Stimulated activated CD8-positive, alpha-beta memory T cell treated with anti-CD3 and anti-CD28 coated beads, Interleukin-7, amount 100 ng/mL, for 24 hours (primary cell): ENCODE results near the gene PSMB1.
"Not testable (repeated sequence)": the region's sequence is repeated elsewhere in the genome, so short reads cannot be mapped to it uniquely, and the experiment has no call there.

ENCODE experiments used
- DNase-seq: peaks from one replicate; pipeline ENCODE4 v3.0.0-alpha.2; 2020; ENCODE audit warnings: low read depth

The PSMB1 gene

DNA sequence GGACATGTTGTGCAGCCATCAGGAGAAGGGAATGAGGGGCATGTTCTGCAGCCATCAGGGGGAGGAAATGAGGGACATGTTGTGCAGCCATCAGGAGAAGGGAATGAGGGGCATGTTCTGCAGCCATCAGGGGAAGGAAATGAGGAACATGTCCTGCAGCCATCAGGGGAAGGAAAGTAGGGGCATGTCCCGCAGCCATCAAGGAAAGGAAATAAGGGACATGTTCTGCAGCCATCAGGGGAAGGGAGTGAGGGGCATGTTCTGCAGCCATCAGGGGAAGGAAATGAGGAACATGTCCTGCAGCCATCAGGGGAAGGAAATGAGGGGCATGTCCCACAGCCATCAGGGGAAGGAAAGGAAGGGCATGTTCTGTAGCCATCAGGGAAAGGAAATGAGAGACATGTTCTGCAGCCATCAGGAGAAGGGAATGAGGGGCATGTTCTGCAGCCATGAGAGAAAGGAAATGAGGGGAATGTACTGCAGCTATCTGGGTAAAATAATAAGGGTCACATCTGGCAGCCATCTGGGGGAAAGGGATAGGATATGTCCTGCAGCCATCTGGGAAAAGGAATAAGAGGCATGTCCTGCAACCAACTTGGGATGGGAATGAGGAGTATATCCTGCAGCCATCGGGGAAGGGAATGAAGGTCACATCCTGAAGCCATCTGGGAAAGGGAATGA lies 50.2 kb downstream of the PSMB1 start:
- DNase-seq = not testable (repeated sequence)

GRCh38 chr6:170502268-170502667 lies 50.8 kb downstream of the PSMB1 start:
- not testable (repeated sequence) for DNase-seq

DNA sequence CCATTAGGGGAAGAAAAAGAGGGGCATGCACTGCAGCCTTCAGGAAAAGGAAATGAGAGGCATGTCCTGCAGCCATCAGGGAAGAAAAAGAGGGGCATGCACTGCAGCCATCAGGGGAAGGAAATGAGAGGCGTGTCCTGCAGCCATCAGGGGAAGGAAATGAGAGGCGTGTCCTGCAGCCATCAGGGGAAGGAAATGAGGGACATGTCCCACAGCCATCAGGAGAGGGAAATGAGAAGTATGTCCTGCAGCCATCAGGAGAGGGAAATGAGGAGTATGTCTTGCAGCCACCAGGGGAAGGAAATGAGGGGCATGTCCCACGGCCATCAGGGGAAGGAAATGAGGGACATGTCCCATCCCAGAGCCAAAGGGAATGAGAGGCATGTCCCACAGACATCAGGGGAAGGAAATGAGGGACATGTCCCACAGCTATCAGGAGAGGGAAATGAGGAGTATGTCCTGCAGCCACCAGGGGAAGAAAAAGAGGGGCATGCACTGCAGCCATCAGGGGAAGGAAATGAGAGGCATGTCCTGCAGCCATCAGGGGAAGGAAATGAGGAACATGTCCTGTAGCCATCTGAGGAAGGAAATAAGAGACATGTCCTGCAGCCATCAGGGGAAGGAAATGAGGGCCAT lies 52.0 kb downstream of the PSMB1 start:
- DNase-seq = no peak

DNA sequence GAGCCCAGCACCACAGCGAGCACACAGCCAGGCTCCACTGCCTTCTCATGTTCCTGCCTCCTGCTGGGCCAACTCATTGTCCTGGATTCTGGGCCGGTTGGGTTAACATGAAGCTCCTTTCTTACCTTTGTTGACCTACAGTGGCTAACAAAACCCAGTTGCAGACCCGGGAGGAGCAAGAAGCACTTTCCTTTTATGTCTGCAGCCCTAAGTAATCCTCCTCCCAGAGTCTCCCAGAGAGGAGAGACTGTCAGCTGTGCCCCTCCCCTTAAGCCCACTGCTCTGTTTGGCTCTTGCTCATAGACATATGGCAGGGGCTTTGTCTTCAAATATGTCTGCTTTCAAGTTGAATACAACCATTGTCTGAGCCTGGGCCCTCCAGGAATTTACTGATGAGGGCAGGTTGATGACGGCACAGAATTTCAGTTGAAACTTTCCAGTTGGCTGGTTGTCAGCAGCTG lies 55.2 kb downstream of the PSMB1 start:
- no peak for DNase-seq

GRCh38 chr6:170493354-170493753 lies 59.8 kb downstream of the PSMB1 start:
- DNase-seq = no peak

- DNase-seq = no peak
These were observed 62.8 kb downstream of the PSMB1 start for GRCh38 chr6:170490259-170490658.

- DNase-seq = no peak
These were observed 63.3 kb downstream of the PSMB1 start for GRCh38 chr6:170489836-170490235.

DNA sequence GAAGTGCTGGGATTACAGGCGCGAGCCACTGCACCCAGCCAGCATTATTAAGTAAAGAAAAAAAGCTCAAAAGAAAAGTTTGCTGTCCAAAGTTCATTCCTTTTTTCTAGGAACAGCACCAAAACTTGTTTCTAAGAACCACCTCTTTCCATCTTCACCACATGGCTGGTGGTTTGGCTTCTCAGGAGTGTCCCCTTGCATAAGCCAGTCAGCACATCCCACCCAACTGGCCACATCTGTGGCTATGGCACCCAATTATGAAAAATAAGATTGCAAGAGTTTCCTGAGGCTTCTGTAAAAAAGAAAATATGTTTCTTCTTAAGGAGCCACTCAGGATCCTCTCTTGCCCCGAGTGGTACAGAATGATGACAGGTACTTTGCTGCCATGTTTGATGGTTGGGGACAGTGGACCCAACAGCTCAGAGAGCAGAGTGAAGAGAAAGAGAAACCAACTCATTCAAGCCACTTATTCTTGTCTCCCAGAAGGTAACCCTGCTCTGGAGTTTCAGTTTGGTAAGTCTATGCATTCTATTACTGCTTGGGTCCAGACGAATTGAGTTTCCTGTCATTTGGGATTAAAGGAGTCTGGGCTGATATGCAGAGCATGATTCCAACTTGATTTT lies 65.3 kb downstream of the PSMB1 start:
- DNase-seq = no peak

- DNase-seq = no peak
These were observed 67.9 kb downstream of the PSMB1 start for GRCh38 chr6:170485159-170485558.
